NCI-H510A treated with DMSO at 0.1 percent for 48 hours (cell line): ENCODE data around the gene PNKP.

ENCODE experiments used
- DNase-seq: peaks from one replicate; lab custom pipeline; 2025; lab: John Stamatoyannopoulos, UW

The PNKP gene

GRCh38 chr19:49866933-49867782 lies at the start of gene PNKP:
Gene PNKP (minus strand): TSS chr19:49867576. CDS start chr19:49867204, 372 bp downstream.
- DNase-seq: peak; percentile 92

DNA sequence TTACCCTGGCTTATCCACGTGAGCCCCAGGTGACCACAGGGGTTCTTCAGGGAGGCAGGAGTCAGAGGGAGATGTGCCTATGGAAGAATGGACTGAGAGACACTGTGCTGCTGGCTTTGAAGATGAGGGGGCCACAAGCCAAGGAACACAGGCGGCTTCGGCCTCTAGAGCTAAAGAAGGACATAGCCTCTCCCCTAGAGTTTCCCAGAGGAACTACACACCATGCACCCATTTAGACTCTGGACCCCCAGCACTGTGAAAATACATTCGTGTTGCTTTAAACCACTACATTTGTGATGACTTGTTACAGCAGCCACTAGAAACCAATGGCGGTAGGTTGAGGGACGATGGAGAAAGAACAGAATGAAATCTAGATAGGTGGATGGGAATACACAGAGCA lies 47.9 kb upstream of the PNKP start:
- no peak for DNase-seq

- no peak for DNase-seq
Measured at GRCh38 chr19:49913720-49914119, 46.3 kb upstream of the PNKP start.

GRCh38 chr19:49912965-49913685 lies 45.7 kb upstream of the PNKP start:
- DNase-seq: no peak

- DNase-seq: no peak
Measured at GRCh38 chr19:49911381-49912145, 44.2 kb upstream of the PNKP start.

DNA sequence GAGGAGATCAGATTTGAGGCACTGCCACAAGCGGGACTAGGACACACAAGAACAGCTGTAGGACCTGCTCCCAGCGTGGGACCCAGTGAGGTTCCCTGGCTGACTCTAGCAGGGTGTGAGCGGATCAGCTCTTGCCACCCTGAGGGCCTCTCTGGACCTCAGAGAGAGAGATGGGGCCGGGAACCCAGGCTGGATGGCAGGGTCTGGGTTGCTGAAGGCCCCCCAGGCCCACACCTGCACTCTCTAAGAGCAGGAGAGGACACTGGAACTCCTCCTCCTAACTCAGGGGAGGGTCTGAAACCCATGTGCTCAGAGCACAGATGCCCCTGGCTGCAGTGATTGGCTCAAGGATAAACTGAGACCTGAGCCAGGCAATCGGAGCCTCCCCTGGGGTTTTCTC lies 42.8 kb upstream of the PNKP start:
- no peak for DNase-seq

DNA sequence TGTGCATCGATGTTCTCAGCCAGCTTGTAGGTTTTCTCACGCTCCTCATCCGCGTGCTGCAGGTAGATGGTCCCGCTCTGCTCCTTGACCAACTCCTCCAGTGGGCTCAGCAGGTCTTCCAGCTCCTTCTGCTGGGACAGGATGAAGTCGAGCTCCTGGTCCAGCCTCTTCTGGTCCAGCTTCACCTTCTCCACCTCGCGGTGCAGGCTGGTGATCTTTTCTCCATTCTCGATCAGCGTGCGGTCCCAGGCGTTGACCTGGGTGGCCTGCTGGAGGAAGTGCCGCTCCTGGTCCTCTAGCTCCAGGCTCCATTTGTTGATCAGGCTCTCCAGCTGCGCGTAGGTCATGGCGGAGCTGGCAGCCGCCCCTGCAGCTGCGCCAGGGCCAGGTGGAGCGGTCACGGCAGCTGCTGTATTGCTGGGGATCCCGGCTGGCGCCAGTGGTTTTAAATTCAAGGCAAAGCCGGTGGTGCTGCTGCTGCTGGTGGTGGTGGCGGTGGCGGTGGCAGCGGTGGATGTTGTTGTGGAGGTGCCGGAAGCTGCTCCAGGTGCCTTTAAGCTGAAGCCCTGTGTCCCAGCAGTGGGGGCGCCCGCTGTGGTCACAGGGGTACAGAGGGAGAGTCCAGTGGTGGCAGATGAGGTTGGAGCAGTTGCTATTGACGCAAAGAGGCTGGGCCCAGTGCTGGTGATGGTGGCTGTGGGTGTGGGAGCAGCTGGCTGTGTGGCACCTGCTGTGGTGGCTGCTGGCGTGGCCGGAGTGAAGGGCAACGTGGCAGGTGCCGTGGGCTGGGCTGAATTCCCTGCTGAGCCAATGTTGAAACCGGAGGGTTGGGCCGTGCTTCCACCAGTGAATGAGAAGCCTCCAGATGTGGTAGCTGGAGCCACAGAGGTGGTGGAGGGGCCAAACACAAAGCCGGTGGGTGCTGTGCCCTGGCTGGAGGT lies 41.4 kb upstream of the PNKP start:
- no peak for DNase-seq

GRCh38 chr19:49907745-49908446 lies 40.5 kb upstream of the PNKP start:
- DNase-seq: no peak

DNA sequence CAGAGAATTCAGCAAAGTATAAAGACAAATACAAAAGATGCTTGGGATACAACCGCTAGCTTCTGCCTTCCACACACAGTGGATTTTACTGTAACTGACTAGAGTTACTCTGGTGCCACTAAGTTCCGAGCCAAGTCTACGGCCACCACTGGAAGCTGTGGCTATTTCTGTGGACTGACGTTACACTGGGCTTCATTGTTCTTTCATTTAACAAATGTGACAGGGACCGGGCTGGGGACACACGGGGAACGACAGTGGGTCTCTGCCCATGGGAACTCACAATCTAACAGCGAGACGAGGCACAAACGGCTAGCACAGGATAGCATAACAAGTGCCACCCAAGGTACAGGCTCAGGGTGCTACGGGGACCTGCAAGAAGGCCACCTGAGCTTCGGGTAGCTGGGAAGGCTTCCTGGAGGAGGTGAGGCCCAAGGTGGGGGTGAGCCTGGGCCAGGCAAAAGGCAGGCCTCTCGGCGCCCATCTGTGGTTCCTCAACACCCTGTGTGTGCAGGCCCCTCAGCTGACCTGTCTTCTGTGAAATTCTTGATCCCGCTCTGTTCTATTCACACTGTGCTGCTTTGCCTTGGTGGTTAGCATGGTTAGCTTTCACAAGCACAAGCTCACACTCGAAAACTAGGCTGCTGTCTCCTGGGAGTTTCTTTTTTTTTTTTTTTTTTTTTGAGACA lies 39.6 kb upstream of the PNKP start:
- no peak for DNase-seq

DNA sequence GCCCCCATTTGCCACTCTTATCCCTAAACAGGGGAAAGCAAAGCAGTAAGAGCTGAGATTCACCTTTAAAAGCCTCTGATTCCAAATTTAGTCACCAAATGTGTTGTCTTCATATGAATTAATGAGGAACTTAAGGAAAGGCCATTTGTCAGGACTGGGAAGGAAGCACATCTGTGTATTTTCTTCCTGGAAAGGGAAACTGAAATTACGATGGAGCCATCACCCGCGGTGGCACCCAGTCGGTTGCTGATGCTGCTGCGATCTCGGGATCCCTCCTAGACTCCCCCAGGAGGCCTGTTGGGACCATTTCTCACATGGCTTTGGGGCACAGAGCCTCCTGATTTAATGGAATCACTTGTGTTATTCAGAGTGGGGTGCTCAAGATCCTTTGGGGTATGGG lies 36.8 kb upstream of the PNKP start:
- no peak for DNase-seq

DNA sequence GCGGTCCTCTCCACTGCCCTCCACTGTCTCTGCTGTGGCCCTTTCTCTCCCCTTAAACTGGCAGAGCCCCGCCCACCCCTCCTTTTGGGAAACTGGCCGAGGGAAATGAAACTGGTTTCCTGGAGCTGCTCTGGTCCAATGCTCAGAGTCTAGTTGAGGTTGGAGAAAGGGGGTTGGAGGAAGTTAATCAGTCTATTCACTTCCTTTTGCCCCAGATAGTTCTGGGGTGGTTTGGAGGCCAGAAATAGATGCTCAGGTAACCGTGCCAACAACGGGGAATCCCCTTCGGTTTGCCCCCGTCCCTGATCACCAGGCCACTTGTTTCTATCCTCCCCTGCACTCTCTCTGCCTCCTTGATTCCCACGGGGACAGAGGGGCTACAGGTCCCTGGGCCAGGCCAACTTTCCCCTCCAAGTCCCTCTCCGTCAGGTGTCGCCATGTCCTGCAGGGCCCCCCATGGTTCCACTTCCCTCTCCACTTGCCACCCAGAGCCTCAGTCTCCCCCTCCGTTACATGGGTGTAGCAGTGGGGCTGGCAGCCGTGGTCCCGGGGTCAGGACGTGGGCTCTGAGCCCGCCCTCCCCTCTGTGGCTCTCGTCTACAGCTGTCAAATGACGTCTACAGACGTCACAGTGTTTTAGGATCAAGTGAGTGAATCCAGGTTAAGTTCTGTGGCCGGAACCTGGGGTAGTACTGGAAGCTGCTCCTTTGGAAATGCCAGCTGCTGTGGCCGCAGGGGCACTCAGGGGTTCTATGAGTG lies 29.7 kb upstream of the PNKP start, which contains the start of gene IL4I1:
Gene IL4I1, minus strand, starts transcription at position 25 of the 759 bp plus-strand sequence. CDS start 727 bp downstream, outside the sequence.
- DNase-seq: no peak

GRCh38 chr19:49895566-49896297 lies 28.4 kb upstream of the PNKP start:
- no peak for DNase-seq

- no peak for DNase-seq
Measured at GRCh38 chr19:49894879-49895565, 27.6 kb upstream of the PNKP start.

DNA sequence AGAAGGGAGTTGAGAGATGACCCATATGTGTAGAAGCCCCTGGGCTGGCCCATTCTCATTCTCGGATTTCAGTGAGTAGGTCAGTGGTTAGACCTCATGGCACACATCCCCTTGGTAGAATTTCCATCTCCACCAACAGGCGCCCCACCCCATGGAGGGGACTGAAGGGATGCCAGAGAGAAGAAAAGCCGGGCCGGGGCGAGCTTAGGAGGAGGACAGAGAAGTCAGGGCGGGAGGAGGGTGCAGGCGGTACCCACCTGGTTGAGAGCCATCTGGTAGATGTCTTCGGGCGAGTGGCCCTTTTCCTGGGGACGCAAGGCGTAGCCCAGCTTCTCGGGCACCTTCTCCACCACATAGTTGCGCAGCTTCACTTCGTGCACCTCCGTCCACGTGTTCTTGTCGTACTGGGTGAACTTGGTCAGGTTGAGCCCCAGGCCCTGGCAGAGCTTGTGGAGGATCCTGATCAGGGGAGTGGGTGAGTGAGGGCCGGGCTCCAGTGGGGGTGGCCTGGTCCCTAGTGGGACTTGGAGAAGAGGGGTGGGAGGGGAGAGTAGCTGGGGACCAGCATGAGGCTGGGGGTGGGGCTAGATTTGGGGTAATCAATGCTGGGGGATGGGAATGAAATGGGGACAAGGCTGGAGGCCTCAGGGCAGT lies 26.8 kb upstream of the PNKP start:
- no peak for DNase-seq

- no peak for DNase-seq
Measured at GRCh38 chr19:49892716-49893115, 25.3 kb upstream of the PNKP start.

- no peak for DNase-seq
Measured at GRCh38 chr19:49891393-49891792, 24.0 kb upstream of the PNKP start.
